ENCODE data around the gene FAM210B. TPM values are rescaled to one million over a fixed set of nuclear protein-coding genes. Genes with fewer than 3 reads are reported as not detected.

The FAM210B gene
- total and polyA plus RNA-seq, 10 donors: 9.4 to 48.4 (median 27.9) TPM

- WGBS, 5 donors: 87 to 99% (median 95%) methylated on average over 6 of the region's 6 CpGs
- TF ChIP-seq POLR2A (IDR thresholded peaks at IDR 0.05): no peak
- TF ChIP-seq POLR2AphosphoS5 (IDR thresholded peaks at IDR 0.05): no peak
- TF ChIP-seq CTCF (IDR thresholded peaks at IDR 0.05 in 8 of 11, conservative IDR thresholded peaks at IDR 0.05 in 3 of 11): no peak
- Histone ChIP-seq H3K36me3 (peaks cover 0 to 43% (median 29%) of the 10 kb centered on the region in 6 donors), H3K4me3 (no peak overlapping the region), H3K9me3 (no peaks in the 10 kb centered on the region), H3K4me1 (peaks cover 0 to 36% (median 23%) of the 10 kb centered on the region in 6 donors), H3K27ac (peak overlapping the region in 4 of 8 donors; percentile 26 to 65 (median 58)), H3K27me3 (replicated peaks in 1 of 7) (no peaks in the 10 kb centered on the region)
- DNase-seq: no peak
- intact Hi-C loops (cut with DNase I; ENCODE audit: low total_unique reads): no loop called here
Measured at GRCh38 chr20:56363491-56363890, 4.7 kb downstream of the FAM210B start.

- no peaks in the 10 kb centered on the region for H3K9me3 ChIP-seq
- no peaks in the 10 kb centered on the region for H3K27me3 ChIP-seq (replicated peaks in 1 of 7)
- no peak for DNase-seq
- H3K36me3 ChIP-seq: peaks cover 0 to 88% (median 39%) of the 10 kb centered on the region in 6 donors
- TF ChIP-seq POLR2A (IDR thresholded peaks at IDR 0.05): no peak
- TF ChIP-seq POLR2AphosphoS5 (IDR thresholded peaks at IDR 0.05): no peak
- TF ChIP-seq CTCF (IDR thresholded peaks at IDR 0.05 in 8 of 11, conservative IDR thresholded peaks at IDR 0.05 in 3 of 11): no peak
- no peak overlapping the region for H3K27ac ChIP-seq
- peaks cover 0 to 2% (median 0%) of the 10 kb centered on the region in 6 donors for H3K4me1 ChIP-seq
- H3K4me3 ChIP-seq: no peak overlapping the region
- intact Hi-C loops (cut with DNase I; ENCODE audit: low total_unique reads): no loop called here
- WGBS, 5 donors: 88 to 93% (median 90%) methylated on average over 6 of the region's 6 CpGs
Measured at GRCh38 chr20:56368351-56369134, 9.8 kb downstream of the FAM210B start.

GRCh38 chr20:56369179-56369578 lies 10.4 kb downstream of the FAM210B start:
- Histone ChIP-seq H3K4me1 (peaks cover 0 to 7% (median 0%) of the 10 kb centered on the region in 6 donors), H3K27ac (no peak overlapping the region), H3K9me3 (no peaks in the 10 kb centered on the region), H3K4me3 (no peak overlapping the region), H3K36me3 (peaks cover 0 to 89% (median 39%) of the 10 kb centered on the region in 6 donors), H3K27me3 (replicated peaks in 1 of 7) (no peaks in the 10 kb centered on the region)
- no peak for TF ChIP-seq POLR2AphosphoS5 (IDR thresholded peaks at IDR 0.05)
- no peak for TF ChIP-seq CTCF (IDR thresholded peaks at IDR 0.05 in 8 of 11, conservative IDR thresholded peaks at IDR 0.05 in 3 of 11)
- TF ChIP-seq POLR2A (IDR thresholded peaks at IDR 0.05): no peak
- intact Hi-C loops (cut with DNase I; ENCODE audit: low total_unique reads): no loop called here
- WGBS, 5 donors: 93 to 96% (median 94%) methylated on average over 4 of the region's 4 CpGs
- DNase-seq: no peak

- Histone ChIP-seq H3K27ac (no peak overlapping the region), H3K9me3 (no peaks in the 10 kb centered on the region), H3K27me3 (replicated peaks in 1 of 7) (no peaks in the 10 kb centered on the region), H3K4me3 (no peak overlapping the region), H3K4me1 (peaks cover 0 to 18% (median 0%) of the 10 kb centered on the region in 6 donors), H3K36me3 (peaks cover 0 to 62% (median 20%) of the 10 kb centered on the region in 6 donors)
- WGBS, 5 donors: 80 to 93% (median 91%) methylated on average over 11 of the region's 11 CpGs
- intact Hi-C loops (cut with DNase I; ENCODE audit: low total_unique reads): no loop called here
- DNase-seq: no peak
- TF ChIP-seq POLR2A (IDR thresholded peaks at IDR 0.05) (no peak), POLR2AphosphoS5 (IDR thresholded peaks at IDR 0.05) (no peak), CTCF (IDR thresholded peaks at IDR 0.05 in 8 of 11, conservative IDR thresholded peaks at IDR 0.05 in 3 of 11) (no peak)
Measured at GRCh38 chr20:56371977-56372376, 13.2 kb downstream of the FAM210B start.
